NCI-H187 treated with DMSO at 0.1 percent for 48 hours (cell line): Measurements from ENCODE around the gene SPOCK1.
"Not testable (repeated sequence)": the region's sequence is repeated elsewhere in the genome, so short reads cannot be mapped to it uniquely, and the experiment has no call there.

Source experiments
- DNase-seq: peaks from one replicate; lab custom pipeline; 2025; lab: John Stamatoyannopoulos, UW

SPOCK1 gene

DNA sequence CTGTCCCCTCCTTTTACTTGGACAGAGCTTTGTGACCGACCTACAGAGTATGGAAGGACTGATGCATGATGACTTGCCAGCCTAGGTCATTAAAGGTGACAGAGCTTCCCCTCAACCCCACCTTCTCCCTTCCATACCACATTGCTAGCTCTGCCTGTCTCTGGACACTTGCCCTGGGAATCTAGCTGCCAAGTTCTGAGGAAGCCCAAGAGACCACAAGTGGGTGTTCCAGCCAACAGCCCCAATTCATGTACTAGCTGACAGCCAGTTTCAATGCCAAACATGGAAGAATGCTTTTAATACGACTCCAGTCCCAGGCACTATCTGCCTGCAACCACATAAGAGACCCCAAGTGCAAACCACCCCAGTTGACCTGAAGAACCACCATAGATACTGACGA is 477.1 kb downstream of the SPOCK1 start:
- DNase-seq = no peak

DNA sequence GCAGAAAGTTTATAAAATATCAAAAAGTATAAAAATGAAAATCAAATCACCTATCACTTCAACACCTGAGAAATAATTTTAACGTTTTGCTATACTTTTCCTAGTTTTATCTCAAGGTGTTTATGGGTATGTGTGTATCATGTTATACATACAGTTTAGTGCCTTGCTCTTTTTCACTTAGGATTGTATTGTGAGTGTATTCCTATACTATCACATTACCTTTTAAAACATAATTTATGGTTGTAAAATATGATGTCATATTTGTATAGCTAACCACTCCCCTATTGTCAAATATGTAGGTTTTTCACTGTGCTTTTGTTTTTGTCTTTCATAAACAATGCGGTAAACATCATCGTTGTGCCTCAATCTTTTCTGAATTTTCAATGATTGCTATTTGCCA is 479.9 kb downstream of the SPOCK1 start:
- DNase-seq = no peak

DNA sequence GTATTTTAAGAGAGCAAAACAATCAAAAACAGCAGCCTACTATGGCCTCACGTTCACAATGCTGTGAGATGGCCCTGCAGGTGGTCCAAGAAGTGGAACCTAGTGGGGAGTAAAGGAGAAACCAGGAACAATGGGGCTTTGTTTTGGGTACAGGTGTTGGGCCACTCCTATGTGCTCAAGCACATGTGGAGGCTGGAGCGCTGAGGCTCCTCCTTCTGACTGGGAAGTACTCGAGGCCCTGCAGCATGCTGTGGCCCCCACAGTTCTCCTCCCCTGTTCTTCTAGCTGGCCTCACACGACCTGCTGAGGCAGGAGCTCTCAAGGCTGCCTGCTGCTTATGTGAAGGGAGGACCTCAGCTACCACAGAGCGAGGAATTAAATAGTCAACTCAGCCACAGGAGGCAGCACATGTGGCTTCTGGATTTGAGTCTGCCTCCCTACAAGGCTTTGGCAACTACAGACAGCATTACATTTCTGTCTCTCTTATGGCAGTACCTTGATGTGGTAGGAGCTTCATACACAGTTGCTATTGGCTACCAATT is 482.3 kb downstream of the SPOCK1 start:
- no peak for DNase-seq

DNA sequence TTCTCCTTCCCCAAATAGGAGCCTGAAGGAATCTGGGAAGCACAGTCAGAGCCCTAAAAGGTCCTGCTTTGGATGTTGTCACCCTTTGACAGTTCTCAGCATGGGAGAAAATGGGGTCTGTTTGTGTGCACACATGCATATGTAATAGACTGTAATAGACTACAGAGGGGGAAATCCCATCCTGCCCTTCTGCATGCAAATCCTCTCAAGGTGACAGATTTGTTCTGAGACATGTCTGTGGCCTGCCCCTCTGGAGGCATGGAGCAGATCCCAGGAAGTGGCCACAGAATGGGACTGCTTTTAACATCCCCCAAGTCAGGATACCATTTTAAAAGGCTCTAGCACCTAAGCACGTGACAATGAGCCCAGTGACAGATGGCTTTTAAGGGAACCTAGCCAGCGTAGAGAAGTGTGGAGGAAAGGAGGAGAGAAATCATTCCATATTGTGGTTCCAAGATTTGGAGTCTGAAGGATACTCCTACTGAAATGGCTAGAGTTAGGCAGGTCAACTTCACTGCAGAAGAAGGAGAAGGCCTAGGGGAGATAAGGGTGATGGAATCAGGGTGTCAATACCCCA is 483.5 kb downstream of the SPOCK1 start:
- no peak for DNase-seq

DNA sequence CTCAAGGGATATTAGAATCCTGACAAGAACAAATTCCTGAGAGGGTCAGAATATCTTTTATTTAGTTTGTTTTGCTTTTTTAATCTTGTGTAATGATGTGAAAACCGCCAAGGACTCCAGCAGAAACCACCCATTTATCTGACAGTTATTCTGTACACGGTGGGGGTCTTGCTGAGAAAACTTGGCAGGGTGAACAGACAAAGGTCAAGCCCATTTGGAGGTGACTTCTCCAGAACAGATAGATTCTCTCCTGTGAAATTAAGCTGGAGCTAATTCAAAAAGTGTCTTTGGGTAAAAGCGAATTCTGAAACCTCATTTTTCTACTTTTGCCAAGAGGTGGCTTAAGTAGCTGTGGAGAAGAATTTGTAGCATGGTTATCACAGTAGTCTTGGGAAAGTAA is 484.4 kb downstream of the SPOCK1 start:
- no peak for DNase-seq

DNA sequence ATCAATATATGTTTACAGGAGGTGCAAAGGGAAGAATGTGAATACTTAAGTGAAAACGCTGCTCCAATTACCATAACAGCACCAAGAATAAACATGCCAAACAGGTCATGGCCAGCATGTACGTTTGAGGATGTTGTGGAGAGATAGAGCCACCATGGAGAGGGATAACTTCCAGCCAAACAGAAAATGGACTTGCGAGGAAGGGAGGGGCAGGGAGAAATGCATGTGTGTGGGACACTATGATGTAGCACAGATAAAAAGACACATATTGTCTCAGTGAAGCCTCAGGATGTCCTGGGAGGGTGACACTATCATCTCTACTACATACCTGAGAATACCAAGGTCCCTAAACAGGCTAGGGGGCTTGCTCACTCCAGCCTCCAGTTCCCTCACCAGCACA is 488.9 kb downstream of the SPOCK1 start:
- DNase-seq = no peak

DNA sequence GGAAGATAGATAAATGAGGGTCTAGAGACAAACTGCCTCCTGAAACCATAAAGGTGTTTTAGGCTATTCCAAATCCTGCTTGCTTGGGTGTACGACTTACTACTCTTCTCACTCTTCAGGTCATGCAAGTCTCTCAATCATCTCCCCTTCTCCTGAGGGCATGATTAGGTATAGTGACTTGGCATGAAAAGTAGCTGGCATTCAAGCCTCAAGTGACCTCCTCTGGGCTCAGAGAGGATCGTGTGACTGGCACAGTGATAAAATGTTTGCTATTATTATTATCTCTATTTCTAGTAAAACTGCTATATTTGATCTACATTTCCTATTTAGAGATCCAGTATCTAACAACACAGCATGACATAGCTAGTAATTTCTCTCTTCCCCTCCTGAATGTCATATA is 494.8 kb downstream of the SPOCK1 start:
- no peak for DNase-seq

DNA sequence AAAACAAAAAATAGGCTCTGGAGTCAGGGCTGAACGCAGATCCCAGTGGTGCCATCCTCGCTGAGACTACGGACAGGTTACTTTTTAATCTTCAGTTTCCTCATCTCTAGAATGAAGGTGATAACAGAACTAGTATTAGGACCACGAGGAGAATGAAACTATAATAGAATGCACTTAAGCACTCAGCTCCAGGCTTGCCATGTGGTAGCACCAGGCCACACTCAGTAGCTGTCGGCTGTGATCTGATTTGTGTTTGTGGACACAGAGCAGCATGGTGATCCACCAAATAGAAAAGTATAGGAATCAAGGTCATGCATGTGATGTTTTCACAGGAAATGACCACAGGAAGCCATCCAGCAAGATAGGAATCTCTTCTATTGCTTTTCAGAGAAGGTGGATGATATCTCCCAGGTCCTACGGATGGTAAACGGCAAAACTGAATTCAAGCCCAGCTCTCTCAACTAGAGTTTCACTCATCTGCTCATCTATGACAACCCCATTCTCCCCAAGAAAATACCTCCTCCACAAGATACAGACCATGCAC is 498.0 kb downstream of the SPOCK1 start:
- DNase-seq = no peak

DNA sequence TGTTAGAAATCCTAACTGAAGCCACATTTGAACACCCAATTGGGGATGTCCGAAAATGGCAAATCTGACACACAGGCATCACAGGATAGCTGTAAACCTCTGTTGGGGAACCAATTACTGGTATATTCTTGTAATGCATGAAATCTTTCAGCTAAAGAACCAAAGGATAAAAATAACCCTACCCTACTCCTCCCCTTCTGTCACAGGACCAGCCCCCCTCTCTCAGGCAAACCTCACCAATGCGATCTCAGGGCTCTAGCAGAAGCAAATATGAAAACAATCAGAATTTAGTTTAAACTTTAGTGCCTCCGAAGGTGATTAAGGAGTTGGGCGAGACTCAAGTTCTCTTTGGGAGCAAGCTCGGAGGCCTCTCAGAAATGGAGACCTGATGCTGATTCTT is 499.3 kb downstream of the SPOCK1 start:
- DNase-seq = no peak

DNA sequence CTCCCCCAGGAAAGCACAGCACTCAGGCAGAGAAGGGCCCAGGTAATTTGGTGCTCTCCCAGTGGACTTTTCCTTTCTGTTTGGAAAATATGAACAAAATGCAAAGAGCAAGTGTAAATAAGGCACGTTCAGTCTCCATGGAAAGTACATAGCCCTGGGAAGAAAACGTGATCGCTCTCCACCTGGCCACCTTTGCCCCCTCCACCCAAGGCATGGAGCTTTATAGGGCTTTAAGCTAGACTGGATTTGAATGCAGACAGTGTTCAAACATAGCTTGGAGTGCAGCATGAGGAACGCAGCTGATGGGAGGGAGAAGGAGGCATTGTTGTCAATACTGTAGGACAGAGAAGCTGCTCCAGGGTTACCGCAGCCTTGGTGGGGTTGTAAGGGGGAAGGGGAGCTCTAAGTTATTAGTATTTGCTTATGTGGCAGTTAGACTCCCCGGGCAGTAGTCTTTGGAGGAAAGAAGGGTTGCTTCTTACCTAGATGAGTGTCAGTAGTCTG is 500.2 kb downstream of the SPOCK1 start:
- DNase-seq = no peak

DNA sequence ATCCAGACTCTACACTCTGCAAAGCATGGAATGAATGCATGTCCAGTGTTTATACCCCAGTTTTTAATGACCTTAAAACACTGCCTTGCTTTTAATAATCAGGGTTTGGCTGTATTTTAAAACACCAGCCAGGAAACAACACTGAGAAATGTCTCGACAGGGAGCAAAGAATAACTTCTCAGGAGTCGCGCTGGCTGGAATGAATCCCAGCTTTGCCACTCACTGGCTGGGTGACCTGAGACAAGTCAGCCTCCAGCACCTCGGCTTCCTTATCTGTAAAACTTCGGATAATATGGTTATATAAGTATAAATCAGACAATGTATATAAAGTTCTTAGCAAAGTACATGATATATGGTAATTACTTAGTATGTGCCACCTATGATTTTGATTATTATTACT is 505.0 kb downstream of the SPOCK1 start:
- no peak for DNase-seq

DNA sequence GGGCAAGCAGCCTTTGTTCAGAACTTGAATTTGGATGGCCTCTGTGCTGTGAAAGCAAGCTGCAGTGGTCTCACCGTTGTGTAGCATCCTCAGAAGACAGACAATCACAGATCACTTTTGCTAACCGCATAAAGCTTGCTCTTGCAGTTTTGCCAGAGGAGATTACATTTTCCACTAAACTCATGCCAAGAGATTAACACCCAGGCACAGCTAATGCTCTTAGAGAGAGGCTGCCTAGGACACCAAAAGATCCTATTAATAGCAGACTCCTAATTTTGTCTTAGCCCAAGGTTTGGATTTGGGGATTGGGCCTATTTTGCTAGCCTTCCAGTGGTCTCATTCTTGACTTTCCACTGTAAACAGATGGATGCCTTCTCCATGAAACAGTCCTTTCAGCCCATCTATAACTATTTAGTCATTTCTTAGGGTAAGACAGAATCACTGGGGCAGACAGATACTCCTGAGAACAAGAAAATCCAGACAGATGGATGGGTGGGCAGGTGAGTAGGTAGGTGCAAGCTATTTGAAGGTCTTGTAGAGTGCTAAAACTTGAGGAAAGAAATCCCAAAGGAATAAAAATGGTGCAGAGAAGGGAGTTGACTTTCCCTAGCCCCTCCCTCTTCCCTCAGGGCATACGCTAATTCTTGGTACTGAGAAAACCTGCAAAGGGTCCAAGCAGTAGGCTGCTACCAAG is 506.2 kb downstream of the SPOCK1 start:
- DNase-seq = no peak

DNA sequence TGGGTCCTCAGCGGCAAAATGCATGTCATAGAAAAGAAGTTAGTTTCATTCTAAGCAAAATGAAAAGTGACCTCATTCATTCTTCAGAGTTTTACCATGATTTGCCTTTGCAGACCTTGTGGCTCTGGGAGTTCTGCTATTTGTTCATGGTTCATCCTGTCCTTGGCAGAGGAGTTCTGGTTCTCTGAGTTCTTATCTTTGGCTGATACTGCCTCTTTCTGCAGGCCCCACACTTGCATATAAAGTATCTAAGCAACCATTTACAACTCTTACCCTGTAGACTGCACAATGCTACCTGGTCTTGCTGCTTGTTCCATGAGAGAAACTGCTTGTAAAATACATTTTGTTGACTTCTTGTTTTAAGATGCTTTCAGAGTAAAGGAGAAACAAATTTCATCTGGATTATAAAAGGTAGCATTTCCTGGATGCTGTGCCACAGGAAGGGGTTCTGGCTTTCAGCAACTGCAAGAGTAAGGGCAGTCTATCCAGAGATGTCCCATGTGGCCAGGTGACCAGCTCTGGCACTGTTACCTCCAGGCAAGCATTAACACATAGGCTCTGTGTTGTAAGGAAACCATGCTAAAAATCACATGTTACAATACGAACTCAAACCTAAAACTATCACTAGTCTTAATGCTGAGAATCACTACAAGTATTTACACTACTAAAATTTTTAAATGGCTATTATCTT is 513.2 kb downstream of the SPOCK1 start:
- DNase-seq = no peak

DNA sequence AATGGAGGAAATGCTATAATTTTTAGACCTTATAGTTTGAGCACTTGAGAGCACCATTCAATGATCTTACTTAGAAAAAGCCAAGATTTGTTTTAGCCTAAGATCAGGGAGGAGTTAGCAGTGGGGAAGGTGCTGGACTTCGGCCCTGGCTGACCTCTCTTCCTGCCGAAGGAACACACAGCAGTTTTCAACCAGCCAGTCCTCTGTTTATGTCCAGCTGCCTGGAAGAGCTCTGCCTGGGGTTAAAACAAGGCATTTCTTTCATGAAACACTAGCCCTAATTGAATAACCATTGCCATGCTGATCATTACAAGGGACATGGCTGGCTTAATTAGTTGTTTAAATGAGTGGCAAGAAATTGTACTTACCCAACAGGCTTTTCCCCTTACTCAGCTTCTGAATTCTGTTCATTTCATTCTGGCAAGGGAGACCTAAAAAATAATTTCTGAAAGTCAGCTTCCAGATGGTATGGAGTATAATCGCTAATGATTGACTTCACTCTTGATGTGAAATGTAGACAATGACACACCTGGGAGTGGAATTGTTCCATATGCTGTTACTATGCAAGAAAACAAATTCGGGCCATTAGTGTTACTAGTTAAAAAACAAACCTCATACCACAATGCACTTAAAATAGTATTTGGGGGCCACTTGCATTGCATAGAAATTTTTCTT is 514.2 kb downstream of the SPOCK1 start:
- DNase-seq = no peak

DNA sequence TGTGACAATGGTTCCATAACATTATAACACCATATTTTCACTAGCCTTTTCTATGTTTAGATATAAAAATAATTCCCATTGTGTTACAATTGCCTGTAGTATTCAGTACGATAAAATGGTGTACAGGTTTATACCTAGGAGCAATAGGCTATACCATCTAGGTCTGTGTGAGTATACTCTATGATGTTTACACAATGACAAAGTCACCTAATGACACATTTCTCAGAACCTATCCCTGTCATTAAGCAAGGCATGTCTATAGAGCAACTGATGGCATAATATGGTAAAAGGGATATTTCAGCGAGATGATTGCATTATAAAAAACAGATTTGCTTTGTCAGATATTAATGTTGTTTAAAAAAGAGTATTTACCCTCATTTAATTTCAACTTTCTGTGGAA is 517.2 kb downstream of the SPOCK1 start:
- DNase-seq = no peak

DNA sequence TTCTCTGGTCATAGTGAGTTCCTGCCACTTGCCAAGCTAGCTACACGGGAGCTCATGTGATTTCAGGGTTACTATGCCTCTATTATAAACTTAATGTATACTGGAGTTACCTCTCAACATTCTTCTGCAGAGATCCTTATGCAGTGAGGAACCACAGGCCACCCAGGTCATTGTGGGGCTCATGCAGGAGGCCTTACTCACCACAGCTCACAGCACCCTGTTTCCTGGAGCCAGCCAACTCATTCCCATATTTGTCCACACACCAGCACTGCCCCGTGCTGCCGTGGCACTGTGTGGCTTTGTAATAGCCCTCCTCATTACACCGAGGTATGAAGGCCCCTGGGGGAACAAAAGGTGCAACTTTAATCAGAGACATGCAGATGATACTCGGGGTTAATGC is 520.0 kb downstream of the SPOCK1 start:
- DNase-seq = no peak

DNA sequence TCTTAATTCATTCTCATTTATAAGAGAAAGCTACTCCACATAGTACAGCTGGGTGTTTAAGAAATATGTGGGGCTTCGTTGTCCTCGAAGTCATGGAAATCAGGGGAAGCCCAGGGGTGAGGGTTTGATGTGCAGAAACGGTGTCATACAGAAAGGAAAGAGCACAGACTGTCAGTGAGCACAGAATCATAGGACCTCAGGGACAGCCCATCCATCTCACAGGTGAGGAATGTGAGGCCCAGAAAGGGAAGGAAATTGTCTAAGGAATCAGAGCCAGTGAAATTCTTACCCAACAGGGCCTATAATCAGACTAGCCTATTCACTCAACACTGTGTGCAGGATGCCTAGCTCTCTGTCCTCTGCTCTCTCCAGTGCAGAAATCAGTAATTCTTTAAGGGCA is 535.6 kb downstream of the SPOCK1 start:
- DNase-seq = no peak

DNA sequence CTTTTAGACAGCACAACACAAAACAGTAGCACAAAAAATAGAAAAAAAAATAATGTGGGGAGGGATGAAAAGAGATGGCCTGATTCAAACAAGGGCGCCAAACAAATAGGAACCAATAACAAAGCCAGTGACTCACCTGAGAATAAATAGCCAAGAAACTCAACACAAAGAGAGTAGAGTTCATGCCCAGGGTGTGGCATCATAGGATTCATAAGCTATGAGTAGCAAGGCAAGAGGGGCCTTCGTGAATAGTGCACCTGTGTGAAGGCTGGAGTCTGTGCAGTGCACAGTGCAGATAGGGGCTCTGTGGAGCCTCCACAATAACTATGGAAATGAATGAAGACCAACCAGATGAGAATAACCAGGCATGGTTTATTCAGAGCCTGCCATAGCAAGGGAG is 541.7 kb downstream of the SPOCK1 start:
- no peak for DNase-seq

DNA sequence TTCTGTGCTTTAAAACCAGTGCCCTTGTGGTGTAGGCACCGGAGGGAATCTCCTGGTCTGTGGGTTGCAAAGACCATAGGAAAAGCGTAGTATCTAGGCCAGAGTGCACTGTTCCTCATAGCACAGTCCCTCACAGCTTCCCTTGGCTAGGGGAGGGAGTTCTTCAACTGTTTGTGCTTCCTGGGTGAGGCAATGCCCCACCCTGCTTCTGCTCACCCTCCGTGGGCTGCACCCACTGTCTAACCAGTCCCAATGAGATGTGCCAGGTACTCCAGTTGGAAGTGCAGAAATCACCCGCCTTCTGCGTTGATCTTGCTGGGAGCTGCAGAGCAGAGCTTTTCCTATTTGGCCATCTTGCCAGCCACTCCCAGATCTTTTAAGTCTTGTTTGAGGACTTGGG is 545.0 kb downstream of the SPOCK1 start:
- DNase-seq = not testable (repeated sequence)

DNA sequence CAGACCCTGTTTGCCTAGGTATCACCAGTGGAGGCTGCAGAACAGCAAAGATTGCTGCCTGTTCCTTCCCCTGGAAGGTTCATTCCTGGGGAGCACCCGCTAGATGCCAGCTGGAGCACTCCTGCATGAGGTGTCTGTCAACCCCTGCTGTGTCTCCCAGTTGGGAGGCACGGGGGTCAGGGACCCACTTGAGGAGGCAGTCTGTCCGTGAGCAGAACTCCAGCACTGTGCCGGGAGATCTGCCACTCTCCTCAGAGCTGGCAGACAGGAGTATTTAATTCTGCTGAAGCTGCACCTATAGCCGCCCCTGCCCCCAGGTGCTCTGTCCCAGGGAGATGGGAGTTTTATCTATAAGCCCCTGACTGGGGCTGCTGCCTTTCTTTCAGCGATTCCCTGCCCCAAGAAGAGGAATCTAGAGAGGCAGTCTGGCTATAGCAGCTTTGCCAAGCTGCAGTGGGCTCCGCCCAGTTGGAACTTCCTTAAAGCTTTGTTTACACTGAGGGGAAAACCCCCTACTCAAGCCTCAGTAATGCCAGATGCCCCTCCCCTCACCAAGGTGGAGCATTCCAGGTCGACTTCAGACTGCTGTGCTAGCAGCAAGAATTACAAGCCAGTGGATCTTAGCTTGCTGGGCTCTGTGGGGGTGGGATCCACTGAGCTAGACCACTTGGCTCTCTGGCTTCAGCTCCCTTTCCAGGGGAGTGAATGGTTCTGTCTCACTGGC is 545.6 kb downstream of the SPOCK1 start:
- DNase-seq = not testable (repeated sequence)

DNA sequence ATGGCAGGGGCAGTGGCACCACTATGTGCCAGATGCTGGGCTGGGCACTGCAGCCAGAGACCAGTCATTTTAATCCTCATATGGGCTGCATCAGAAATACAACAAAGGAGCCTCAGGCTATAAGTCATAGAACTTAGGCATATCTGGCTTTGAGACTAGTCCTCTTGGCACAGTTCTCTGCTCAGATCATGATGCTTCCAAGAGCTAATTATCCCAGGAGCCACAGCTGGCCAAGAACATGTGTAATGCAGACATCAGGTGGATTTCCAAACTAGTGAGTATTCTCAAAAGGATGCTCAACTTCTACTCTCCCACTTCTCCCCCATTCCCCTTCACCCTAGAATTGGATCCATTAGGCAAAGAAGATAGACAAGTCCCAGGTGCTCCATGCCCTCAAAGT is 571.6 kb downstream of the SPOCK1 start:
- DNase-seq = no peak

DNA sequence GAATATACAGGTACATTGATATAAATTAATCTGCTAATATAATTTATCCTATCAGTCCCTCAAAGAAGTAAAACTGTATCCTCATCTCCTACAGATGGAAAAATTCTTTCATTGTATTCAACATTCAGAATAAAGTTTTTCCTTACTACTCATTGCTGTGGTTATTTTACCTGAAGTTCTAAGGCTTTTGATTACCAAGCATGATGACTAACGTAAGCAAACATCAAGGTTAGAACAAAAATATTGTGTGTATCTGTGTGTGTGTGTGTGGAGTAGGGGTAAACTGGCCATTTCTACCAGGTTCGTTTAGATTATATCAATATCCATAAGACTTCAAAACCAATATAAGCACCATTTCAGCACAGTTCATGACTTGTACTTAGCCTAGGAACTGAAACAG is 573.1 kb downstream of the SPOCK1 start:
- no peak for DNase-seq
